Dendritic cell treated with granulocyte-macrophage colony-stimulating factor and Interleukin-4, amounts not matched to agents 40 ng/mL and 50 ng/mL, for 4 days (primary cell): ENCODE data around the gene BCAS3.
"Not testable (repeated sequence)": the region's sequence is repeated elsewhere in the genome, so short reads cannot be mapped to it uniquely, and the experiment has no call there.

Experiments used
- H3K27ac Mint-ChIP-seq: one replicate; pipeline ENCODE4 v1.8.0; 2022; ENCODE audit warnings: mild to moderate bottlenecking, mixed read lengths
- H3K27me3 Mint-ChIP-seq: one replicate; pipeline ENCODE4 v1.8.0; 2022; ENCODE audit warnings: mild to moderate bottlenecking, mixed read lengths
- H3K36me3 Mint-ChIP-seq: one replicate; pipeline ENCODE4 v1.8.0; 2022; ENCODE audit warnings: low read depth, mixed read lengths
- H3K4me1 Mint-ChIP-seq: one replicate; pipeline ENCODE4 v1.8.0; 2022; ENCODE audit warnings: low read depth, mixed read lengths
- H3K4me3 Mint-ChIP-seq: one replicate; pipeline ENCODE4 v1.8.0; 2022; ENCODE audit warnings: mild to moderate bottlenecking, moderate library complexity, mixed read lengths
- H3K9me3 Mint-ChIP-seq: one replicate; pipeline ENCODE4 v1.8.0; 2022; ENCODE audit warnings: mixed read lengths
- intact Hi-C: fragments of 100-400 bp; cut with micrococcal nuclease; formaldehyde crosslinking; loops from one replicate; pipeline ENCODE4 v1.15.0; 2022

The BCAS3 gene

GRCh38 chr17:61133853-61134252 lies 456.2 kb downstream of the BCAS3 start:
- H3K4me3 Mint-ChIP-seq: no peak overlapping the region
- intact Hi-C loops: no loop called here
- H3K4me1 Mint-ChIP-seq: peaks cover 18% of the 10 kb centered on the region
- no peaks in the 10 kb centered on the region for H3K9me3 Mint-ChIP-seq
- no peak overlapping the region for H3K27ac Mint-ChIP-seq
- peaks cover 1% of the 10 kb centered on the region for H3K27me3 Mint-ChIP-seq
- no peaks in the 10 kb centered on the region for H3K36me3 Mint-ChIP-seq

GRCh38 chr17:61134551-61135235 lies 457.0 kb downstream of the BCAS3 start:
- Mint-ChIP-seq H3K9me3 (no peaks in the 10 kb centered on the region), H3K27ac (no peak overlapping the region), H3K4me1 (peaks cover 17% of the 10 kb centered on the region), H3K27me3 (peaks cover 1% of the 10 kb centered on the region), H3K4me3 (no peak overlapping the region), H3K36me3 (no peaks in the 10 kb centered on the region)
- intact Hi-C loops: no loop called here

- Mint-ChIP-seq H3K4me3 (no peak overlapping the region), H3K27me3 (peaks cover 5% of the 10 kb centered on the region), H3K27ac (no peak overlapping the region), H3K4me1 (peaks cover 16% of the 10 kb centered on the region), H3K9me3 (no peaks in the 10 kb centered on the region), H3K36me3 (no peaks in the 10 kb centered on the region)
- intact Hi-C loops: no loop called here
Observed at GRCh38 chr17:61135782-61136181, 458.1 kb downstream of the BCAS3 start.

- Mint-ChIP-seq H3K27me3 (peaks cover 5% of the 10 kb centered on the region), H3K9me3 (no peaks in the 10 kb centered on the region), H3K4me1 (peaks cover 15% of the 10 kb centered on the region), H3K36me3 (no peaks in the 10 kb centered on the region), H3K27ac (no peak overlapping the region), H3K4me3 (no peak overlapping the region)
- intact Hi-C loops: no loop called here
Observed at GRCh38 chr17:61136296-61136695, 458.6 kb downstream of the BCAS3 start.

GRCh38 chr17:61139219-61139618 lies 461.6 kb downstream of the BCAS3 start:
- Mint-ChIP-seq H3K9me3 (no peaks in the 10 kb centered on the region), H3K27ac (no peak overlapping the region), H3K27me3 (peaks cover 3% of the 10 kb centered on the region), H3K4me1 (peaks cover 15% of the 10 kb centered on the region), H3K36me3 (no peaks in the 10 kb centered on the region), H3K4me3 (no peak overlapping the region)
- intact Hi-C loops: no loop called here

- H3K4me3 Mint-ChIP-seq: no peak overlapping the region
- H3K27ac Mint-ChIP-seq: no peak overlapping the region
- peaks cover 19% of the 10 kb centered on the region for H3K4me1 Mint-ChIP-seq
- H3K9me3 Mint-ChIP-seq: no peaks in the 10 kb centered on the region
- no peaks in the 10 kb centered on the region for H3K36me3 Mint-ChIP-seq
- peaks cover 3% of the 10 kb centered on the region for H3K27me3 Mint-ChIP-seq
- intact Hi-C loops: no loop called here
Observed at GRCh38 chr17:61140081-61140786, 462.6 kb downstream of the BCAS3 start.

GRCh38 chr17:61143026-61143425 lies 465.4 kb downstream of the BCAS3 start:
- intact Hi-C loops: no loop called here
- no peak overlapping the region for H3K4me3 Mint-ChIP-seq

GRCh38 chr17:61144137-61144536 lies 466.5 kb downstream of the BCAS3 start:
- intact Hi-C loops: no loop called here
- no peak overlapping the region for H3K4me3 Mint-ChIP-seq
- no peaks in the 10 kb centered on the region for H3K9me3 Mint-ChIP-seq
- H3K36me3 Mint-ChIP-seq: no peaks in the 10 kb centered on the region
- H3K27ac Mint-ChIP-seq: no peak overlapping the region
- H3K27me3 Mint-ChIP-seq: peaks cover 3% of the 10 kb centered on the region
- H3K4me1 Mint-ChIP-seq: peaks cover 31% of the 10 kb centered on the region

More at GRCh38 chr17:61143026-61143425, 465.4 kb downstream of the BCAS3 start:
- H3K9me3 Mint-ChIP-seq: no peaks in the 10 kb centered on the region
- H3K27ac Mint-ChIP-seq: no peak overlapping the region
- H3K36me3 Mint-ChIP-seq: no peaks in the 10 kb centered on the region
- H3K4me1 Mint-ChIP-seq: peaks cover 29% of the 10 kb centered on the region
- H3K27me3 Mint-ChIP-seq: peaks cover 3% of the 10 kb centered on the region

- H3K4me3 Mint-ChIP-seq: no peak overlapping the region
- intact Hi-C loops: no loop called here
- no peaks in the 10 kb centered on the region for H3K9me3 Mint-ChIP-seq
- peak overlapping the region; percentile 44 for H3K27ac Mint-ChIP-seq
- H3K27me3 Mint-ChIP-seq: peaks cover 3% of the 10 kb centered on the region
- peaks cover 24% of the 10 kb centered on the region for H3K4me1 Mint-ChIP-seq
- H3K36me3 Mint-ChIP-seq: no peaks in the 10 kb centered on the region
Observed at GRCh38 chr17:61144617-61145564, 467.2 kb downstream of the BCAS3 start.

- peaks cover 32% of the 10 kb centered on the region for H3K4me1 Mint-ChIP-seq
- H3K4me3 Mint-ChIP-seq, H3K36me3 Mint-ChIP-seq, H3K9me3 Mint-ChIP-seq, intact Hi-C loops, H3K27me3 Mint-ChIP-seq, H3K27ac Mint-ChIP-seq: not testable (repeated sequence)
Observed at GRCh38 chr17:61146833-61147232, 469.2 kb downstream of the BCAS3 start.

- Mint-ChIP-seq H3K4me1 (peaks cover 38% of the 10 kb centered on the region), H3K9me3 (no peaks in the 10 kb centered on the region), H3K27me3 (no peaks in the 10 kb centered on the region), H3K36me3 (no peaks in the 10 kb centered on the region), H3K27ac (no peak overlapping the region), H3K4me3 (no peak overlapping the region)
- intact Hi-C loops: no loop called here
Observed at GRCh38 chr17:61149106-61149825, 471.6 kb downstream of the BCAS3 start.

- Mint-ChIP-seq H3K36me3 (no peaks in the 10 kb centered on the region), H3K4me3 (no peak overlapping the region), H3K27me3 (no peaks in the 10 kb centered on the region), H3K4me1 (peaks cover 37% of the 10 kb centered on the region), H3K27ac (no peak overlapping the region), H3K9me3 (no peaks in the 10 kb centered on the region)
- intact Hi-C loops: no loop called here
Observed at GRCh38 chr17:61149862-61150362, 472.3 kb downstream of the BCAS3 start.

GRCh38 chr17:61150686-61151299 lies 473.1 kb downstream of the BCAS3 start:
- Mint-ChIP-seq H3K4me1 (peaks cover 29% of the 10 kb centered on the region), H3K36me3 (no peaks in the 10 kb centered on the region), H3K9me3 (no peaks in the 10 kb centered on the region), H3K27me3 (no peaks in the 10 kb centered on the region), H3K4me3 (no peak overlapping the region), H3K27ac (no peak overlapping the region)
- intact Hi-C loops: no loop called here
